Stimulated activated CD4-positive, alpha-beta T cell treated with anti-CD3 and anti-CD28 coated beads, Interleukin-1b, Interleukin-23, amount 100 ng/mL, for 1 hour (primary cell): ENCODE results near the gene NAV2.

Experiments used
- DNase-seq, 2 donors: peaks; one replicate each; pipeline ENCODE4 v3.0.0-alpha.2; 2020; ENCODE audit warnings: low read depth in 2 of 2

NAV2 gene

DNA sequence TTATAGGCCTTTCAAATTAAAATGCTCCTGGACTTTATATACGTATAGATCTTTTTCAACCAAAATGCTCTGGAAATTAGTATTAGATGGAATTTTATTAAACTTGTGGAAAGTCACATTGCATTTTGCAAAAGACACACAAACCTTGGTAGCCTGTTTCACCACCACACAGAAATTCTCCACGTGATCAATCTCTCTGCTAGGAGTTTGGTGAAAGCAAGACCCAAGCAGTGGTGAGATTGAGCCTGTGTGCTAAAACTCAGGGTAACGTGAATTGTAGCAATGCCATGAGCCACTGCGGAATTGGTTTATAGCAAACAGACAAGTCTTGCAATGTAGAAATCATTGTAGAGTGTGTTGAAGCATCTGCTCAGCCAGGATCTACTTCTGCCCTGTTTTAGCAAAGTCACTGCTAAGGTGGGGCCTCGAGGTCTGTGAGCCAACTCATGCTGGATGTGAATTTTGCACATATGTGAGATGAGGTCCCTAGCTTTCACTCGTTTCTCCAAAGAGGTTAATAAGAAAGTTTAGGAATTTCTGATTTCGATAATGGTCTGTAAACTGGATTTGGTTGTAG is 262.9 kb downstream of the NAV2 start:
- no peak for DNase-seq

- DNase-seq, result no peak
These were observed 263.8 kb downstream of the NAV2 start for GRCh38 chr11:19976281-19976941.

GRCh38 chr11:19977941-19978340 is 265.3 kb downstream of the NAV2 start:
- DNase-seq, result no peak

DNA sequence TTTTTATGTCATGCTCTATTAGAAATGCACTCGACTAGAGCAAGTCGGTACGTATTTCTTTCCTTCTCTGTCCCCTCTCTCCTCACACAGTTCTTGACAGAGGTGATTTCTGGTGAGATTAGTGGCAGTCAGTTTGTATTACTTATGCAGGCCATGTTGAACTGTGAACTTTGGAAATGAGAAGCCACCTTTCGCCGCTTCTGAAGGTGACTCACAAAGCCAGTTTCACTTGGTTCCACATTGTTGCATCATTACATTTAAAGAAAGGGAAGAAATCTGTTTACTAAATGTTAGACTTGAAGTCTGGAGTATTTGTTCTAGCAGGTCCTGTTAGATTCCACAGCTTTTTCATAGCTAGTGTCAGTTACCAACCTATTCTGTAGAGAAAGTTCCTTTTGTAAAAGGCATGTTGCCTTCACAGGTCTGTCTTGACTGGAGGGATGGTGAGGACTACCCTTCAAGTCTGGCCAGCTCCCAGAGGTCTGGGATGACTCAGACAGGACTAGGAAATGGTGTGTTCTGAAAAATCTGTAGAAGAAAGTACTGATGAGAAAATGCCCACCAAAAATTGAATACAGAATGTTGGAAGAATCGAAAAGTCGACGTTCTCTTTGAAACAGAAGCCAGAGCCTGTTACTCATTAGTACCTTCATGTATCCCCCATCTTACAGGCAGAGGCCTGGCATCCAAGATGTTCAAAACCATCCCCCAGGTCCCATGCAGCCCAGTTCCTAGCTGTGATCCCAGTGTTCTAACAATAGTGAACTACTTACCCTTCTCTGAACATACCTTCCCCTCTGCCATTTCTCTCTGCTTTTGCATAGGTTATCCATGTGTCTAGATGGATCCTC is 266.3 kb downstream of the NAV2 start:
- DNase-seq, result no peak

GRCh38 chr11:19979519-19979845 is 266.8 kb downstream of the NAV2 start:
- no peak for DNase-seq

- DNase-seq, result no peak
These were observed 267.8 kb downstream of the NAV2 start for GRCh38 chr11:19980388-19980787.

- no peak for DNase-seq
These were observed 268.5 kb downstream of the NAV2 start for GRCh38 chr11:19980957-19981669.

- no peak for DNase-seq
These were observed 270.3 kb downstream of the NAV2 start for GRCh38 chr11:19982774-19983495.

DNA sequence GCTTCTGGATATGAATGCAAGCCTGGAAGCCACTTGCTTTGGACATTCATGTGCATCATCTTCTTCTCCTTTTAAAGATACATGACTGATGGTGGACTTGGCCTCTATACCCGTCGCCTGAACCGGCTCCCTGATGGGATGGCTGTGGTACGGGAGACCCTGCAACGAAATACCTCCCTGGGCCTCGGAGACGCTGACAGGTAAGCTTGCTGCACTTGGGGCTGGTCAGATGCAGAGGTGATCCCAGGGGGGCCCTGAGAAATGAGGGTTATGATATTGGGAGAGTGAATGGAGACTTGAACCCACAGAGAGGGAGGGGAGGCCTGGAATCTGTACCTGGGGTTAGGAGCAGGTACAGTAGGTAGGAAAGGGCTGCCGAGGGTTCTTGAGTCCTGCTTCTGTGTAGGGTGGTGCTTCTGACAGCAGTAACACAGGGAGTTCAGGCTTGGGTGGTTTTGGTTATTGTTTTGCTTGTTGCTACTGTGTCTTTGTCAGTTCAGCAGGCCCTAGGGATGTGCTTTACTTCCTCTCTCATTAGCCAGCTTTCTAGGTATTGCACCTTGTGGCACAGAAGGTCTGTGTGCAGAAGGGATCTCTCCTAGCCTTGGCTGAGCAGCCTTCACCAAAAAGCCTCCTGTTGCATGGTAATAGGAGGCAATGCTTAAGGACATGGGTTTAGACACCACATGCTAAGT is 271.6 kb downstream of the NAV2 start:
- no peak for DNase-seq

DNA sequence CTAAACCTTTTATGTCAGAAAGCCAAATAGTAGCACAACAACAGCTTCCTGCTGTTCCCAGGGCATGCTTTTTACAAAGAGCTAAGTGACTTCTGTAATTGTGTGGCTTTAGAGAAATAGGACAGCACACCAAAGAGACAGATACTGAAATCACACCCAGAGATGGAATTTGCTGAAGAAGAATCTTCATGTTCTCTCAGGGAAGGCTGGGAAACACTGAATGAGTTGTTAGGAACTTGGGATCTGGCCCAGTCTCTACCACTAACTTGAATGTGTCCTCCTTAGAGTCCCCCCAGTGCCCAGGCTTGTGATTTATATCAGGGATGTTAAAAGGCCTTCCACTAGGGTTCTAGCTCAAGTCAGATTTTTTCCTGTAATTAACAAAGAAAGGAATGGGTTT is 272.5 kb downstream of the NAV2 start:
- DNase-seq, result no peak

- no peak for DNase-seq
These were observed 274.7 kb downstream of the NAV2 start for GRCh38 chr11:19987331-19987801.

- DNase-seq, result no peak
These were observed 276.0 kb downstream of the NAV2 start for GRCh38 chr11:19988598-19988997.

GRCh38 chr11:19989191-19989590 is 276.6 kb downstream of the NAV2 start:
- no peak for DNase-seq

DNA sequence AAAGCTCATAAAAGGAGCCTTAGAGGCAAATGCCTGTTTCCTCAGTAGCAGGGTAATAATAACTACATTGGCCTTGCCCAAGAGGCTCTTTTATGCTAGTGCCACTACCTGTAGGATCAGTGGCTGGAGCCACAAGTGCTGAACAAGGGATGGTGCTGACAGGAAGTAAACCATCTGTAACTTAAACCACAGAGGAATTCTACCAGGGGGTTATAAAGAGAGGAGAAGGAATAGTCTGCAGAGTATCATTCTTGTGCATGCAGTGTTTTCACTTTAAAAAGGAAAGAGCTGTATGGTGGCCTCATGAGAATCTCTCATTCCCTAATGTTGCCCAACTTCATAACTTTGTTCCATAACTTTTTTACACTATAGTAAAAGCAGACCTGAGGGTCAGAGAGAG is 279.5 kb downstream of the NAV2 start:
- DNase-seq, result no peak

DNA sequence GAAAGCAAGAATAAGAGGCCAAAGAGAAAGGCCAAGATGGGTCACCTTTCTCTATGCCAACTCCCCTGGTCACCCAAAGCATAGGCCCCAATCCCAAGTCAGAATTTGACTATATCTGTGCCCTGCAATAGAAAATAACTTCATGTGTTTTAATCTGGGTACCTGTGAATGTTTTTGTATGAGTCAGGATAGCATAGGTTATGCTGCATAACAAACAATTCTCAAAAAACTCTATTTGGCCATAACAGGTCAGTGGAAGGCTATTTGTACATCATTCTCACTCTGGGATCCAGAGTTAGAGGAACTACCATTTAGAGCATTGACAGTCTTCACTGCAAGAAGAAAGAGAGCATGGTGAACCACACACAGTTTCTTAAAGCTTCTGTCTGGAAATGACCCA is 280.4 kb downstream of the NAV2 start:
- no peak for DNase-seq

DNA sequence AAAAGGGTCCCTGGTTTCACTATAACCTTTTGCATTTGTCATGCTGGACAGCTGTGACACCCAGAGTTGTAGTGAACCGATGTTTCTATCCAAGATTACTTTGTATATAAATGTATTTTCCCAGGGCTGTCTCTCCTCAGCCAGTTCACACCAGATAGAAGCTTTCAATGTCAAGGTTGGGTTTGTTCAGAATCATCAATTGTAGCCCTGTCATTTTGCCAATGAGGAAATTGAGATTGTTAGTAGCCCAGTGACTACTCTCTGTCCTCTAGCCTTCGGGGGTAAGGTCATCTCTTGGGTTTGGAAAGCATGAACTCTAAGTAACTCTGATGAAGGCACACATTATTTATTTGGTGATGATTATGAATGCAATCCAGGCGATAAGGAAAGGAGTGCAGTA is 282.0 kb downstream of the NAV2 start:
- no peak for DNase-seq

DNA sequence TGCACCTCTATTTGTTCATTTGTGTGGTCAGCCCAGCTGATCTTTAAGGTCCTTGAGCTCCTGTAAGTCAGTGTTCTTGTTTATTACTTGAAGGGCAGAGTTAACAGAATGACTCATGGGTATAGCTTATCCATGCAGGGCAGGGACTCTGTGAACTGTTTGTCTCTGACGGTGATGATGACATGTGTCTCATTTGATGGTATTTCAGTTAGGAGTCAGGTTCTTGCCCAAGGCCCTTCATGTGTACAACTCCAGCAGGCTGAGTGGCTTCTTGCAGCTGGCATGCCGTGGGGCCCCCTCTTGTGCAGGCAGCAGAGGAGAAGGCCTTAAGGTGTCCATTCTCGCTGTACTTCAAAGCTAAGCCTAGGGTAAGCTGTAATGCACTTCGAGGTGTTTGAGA is 282.5 kb downstream of the NAV2 start:
- no peak for DNase-seq

GRCh38 chr11:19996571-19996970 is 283.9 kb downstream of the NAV2 start:
- DNase-seq, result no peak

- no peak for DNase-seq
These were observed 287.3 kb downstream of the NAV2 start for GRCh38 chr11:20000022-20000350.

- no peak for DNase-seq
These were observed 287.9 kb downstream of the NAV2 start for GRCh38 chr11:20000351-20001134.
